H9 (cell line): ENCODE results near the gene NAIP. TPM values are rescaled to one million over a fixed set of nuclear protein-coding genes. Genes with fewer than 3 reads are reported as not detected.
"Not testable (repeated sequence)": the region's sequence is repeated elsewhere in the genome, so short reads cannot be mapped to it uniquely, and the experiment has no call there.

ENCODE experiments used
- DNase-seq: peaks from one replicate; pipeline ENCODE4 v3.0.0-alpha.2; 2017
- H2AFZ ChIP-seq: one replicate; pipeline ENCODE4 v1.6.1; 2013; ENCODE audit warnings: mild to moderate bottlenecking, low read length, control low read depth, moderate library complexity
- H2AK5ac ChIP-seq: 2 replicates; pipeline ENCODE4 v1.6.1; 2013; ENCODE audit warnings: low read length, control low read depth, mixed read lengths; ENCODE audit not compliant: insufficient read length
- H2BK120ac ChIP-seq: one replicate; pipeline ENCODE4 v1.6.1; 2013; ENCODE audit warnings: low read depth, mild to moderate bottlenecking, low read length, control low read depth, inconsistent platforms; ENCODE audit not compliant: poor library complexity, severe bottlenecking
- H2BK12ac ChIP-seq: 2 replicates; pipeline ENCODE4 v1.6.1; 2013; ENCODE audit warnings: low read length, control low read depth, mixed read lengths, low read depth; ENCODE audit not compliant: insufficient read length
- H2BK15ac ChIP-seq: 2 replicates; pipeline ENCODE4 v1.6.1; 2013; ENCODE audit warnings: low read depth, low read length, control low read depth
- H2BK20ac ChIP-seq: one replicate; pipeline ENCODE4 v1.6.1; 2013; ENCODE audit warnings: low read depth, mild to moderate bottlenecking, low read length, control low read depth, inconsistent platforms; ENCODE audit not compliant: poor library complexity, severe bottlenecking
- H2BK5ac ChIP-seq: 2 replicates; pipeline ENCODE4 v1.6.1; 2013; ENCODE audit warnings: low read length, control low read depth, mixed read lengths; ENCODE audit not compliant: insufficient read length
- H3K14ac ChIP-seq: 2 replicates; pipeline ENCODE4 v1.6.1; 2013; ENCODE audit warnings: low read length, control low read depth; ENCODE audit not compliant: insufficient read depth
- H3K18ac ChIP-seq: 2 replicates; pipeline ENCODE4 v1.6.1; 2013; ENCODE audit warnings: low read depth, mild to moderate bottlenecking, mixed read lengths, low read length, control low read depth; ENCODE audit not compliant: insufficient read length
- H3K23ac ChIP-seq: 2 replicates; pipeline ENCODE4 v1.6.1; 2013; ENCODE audit warnings: low read length, control low read depth, mixed read lengths, low read depth; ENCODE audit not compliant: insufficient read length
- H3K23me2 ChIP-seq: 2 replicates; pipeline ENCODE4 v1.6.1; 2013; ENCODE audit warnings: low read depth, mild to moderate bottlenecking, mixed read lengths, low read length, control low read depth; ENCODE audit not compliant: insufficient read length, poor library complexity, severe bottlenecking
- H3K27ac ChIP-seq: 2 replicates; pipeline ENCODE4 v1.5.1; 2013; ENCODE audit warnings: low read length, control low read depth, mixed read lengths, low read depth; ENCODE audit not compliant: insufficient read length
- H3K27me3 ChIP-seq: 2 replicates; pipeline ENCODE4 v1.6.1; 2013; ENCODE audit warnings: low read length, control low read depth, inconsistent platforms; ENCODE audit not compliant: insufficient read depth
- H3K4ac ChIP-seq: 2 replicates; pipeline ENCODE4 v1.6.1; 2013; ENCODE audit warnings: low read depth, mild to moderate bottlenecking, control low read depth, inconsistent platforms, low read length, moderate library complexity
- H3K4me1 ChIP-seq: 2 replicates; pipeline ENCODE4 v1.6.1; 2013; ENCODE audit warnings: low read length, control low read depth, inconsistent platforms; ENCODE audit not compliant: insufficient read depth
- H3K4me2 ChIP-seq: 2 replicates; pipeline ENCODE4 v1.6.1; 2013; ENCODE audit warnings: low read length, control low read depth, mixed read lengths; ENCODE audit not compliant: insufficient read length, insufficient read depth
- H3K56ac ChIP-seq: 2 replicates; pipeline ENCODE4 v1.6.1; 2013; ENCODE audit warnings: low read depth, mild to moderate bottlenecking, mixed read lengths, low read length, control low read depth; ENCODE audit not compliant: insufficient read length
- H3K79me1 ChIP-seq: 2 replicates; pipeline ENCODE4 v1.6.1; 2013; ENCODE audit warnings: low read depth, mild to moderate bottlenecking, moderate library complexity, low read length, control low read depth, inconsistent platforms; ENCODE audit not compliant: insufficient read depth, poor library complexity, severe bottlenecking
- H3K79me2 ChIP-seq: 2 replicates; pipeline ENCODE4 v1.6.1; 2013; ENCODE audit warnings: low read length, control low read depth, inconsistent platforms; ENCODE audit not compliant: insufficient read depth
- H3K9ac ChIP-seq: 2 replicates; pipeline ENCODE4 v1.6.1; 2013; ENCODE audit warnings: low read length, control low read depth, mixed read lengths; ENCODE audit not compliant: insufficient read length; ENCODE audit errors: extremely low read depth
- H3K9me3 ChIP-seq: one replicate; pipeline ENCODE4 v1.6.1; 2013; ENCODE audit warnings: low read depth, low read length, inconsistent platforms; ENCODE audit not compliant: control insufficient read depth
- H3T11ph ChIP-seq: one replicate; pipeline ENCODE4 v1.6.1; 2013; ENCODE audit warnings: mild to moderate bottlenecking, low read length, control low read depth, inconsistent platforms
- H4K20me1 ChIP-seq: one replicate; pipeline ENCODE4 v1.6.1; 2013; ENCODE audit not compliant: control insufficient read depth, insufficient read length, insufficient read depth
- H4K5ac ChIP-seq: 2 replicates; pipeline ENCODE4 v1.6.1; 2013; ENCODE audit warnings: low read depth, mild to moderate bottlenecking, mixed read lengths, low read length, control low read depth; ENCODE audit not compliant: insufficient read length
- H4K8ac ChIP-seq: replicated peaks from 2 replicates; pipeline ENCODE4 v1.6.1; 2013; ENCODE audit warnings: low read length, control low read depth, mixed read lengths, low read depth; ENCODE audit not compliant: insufficient read length
- H4K91ac ChIP-seq: 2 replicates; pipeline ENCODE4 v1.6.1; 2013; ENCODE audit warnings: low read depth, mild to moderate bottlenecking, moderate library complexity, mixed read lengths, low read length, control low read depth; ENCODE audit not compliant: insufficient read length
- H3K27ac Mint-ChIP-seq, 3 experiments: 2 replicates in 2 of 3; 3 replicates in 1 of 3; pipeline ENCODE4 v1.8.0; 2020 to 2021; ENCODE audit warnings: mixed read lengths in 3 of 3, mild to moderate bottlenecking in 1 of 3, moderate library complexity in 1 of 3
- H3K27me3 Mint-ChIP-seq: 2 replicates; pipeline ENCODE4 v1.8.0; 2021; ENCODE audit warnings: low read depth, mild to moderate bottlenecking, moderate library complexity, mixed read lengths
- H3K36me3 Mint-ChIP-seq, 3 experiments: 2 replicates in 2 of 3; 3 replicates in 1 of 3; pipeline ENCODE4 v1.8.0; 2020 to 2021; ENCODE audit warnings: low read depth in 3 of 3, mixed read lengths in 3 of 3; ENCODE audit not compliant: insufficient read depth in 1 of 3
- H3K4me1 Mint-ChIP-seq, 2 experiments: 2 replicates each; pipeline ENCODE4 v1.8.0; 2020; ENCODE audit warnings: mixed read lengths in 2 of 2
- H3K4me3 Mint-ChIP-seq, 2 experiments: 2 replicates in 1 of 2; 3 replicates in 1 of 2; pipeline ENCODE4 v1.8.0; 2020 to 2021; ENCODE audit warnings: mild to moderate bottlenecking in 2 of 2, mixed read lengths in 2 of 2, moderate library complexity in 1 of 2
- H3K9me3 Mint-ChIP-seq, 2 experiments: 2 replicates in 1 of 2; 3 replicates in 1 of 2; pipeline ENCODE4 v1.8.0; 2020; ENCODE audit warnings: mild to moderate bottlenecking in 2 of 2, mixed read lengths in 2 of 2, moderate library complexity in 1 of 2
- WGBS: extraction: QIAGEN DNeasy Blood & Tissue Kit; methylation state at CpG from one replicate; pipeline ENCODE4 v1.1.7; 2013; ENCODE audit warnings: missing lambda C conversion rate, low lambda C conversion rate, mixed read lengths; ENCODE audit not compliant: insufficient read length; ENCODE audit errors: extremely low coverage; 5-methylcytosine and 5-hydroxymethylcytosine counted together
- total RNA-seq: library from RNA; stranded (reverse); gene quantifications from 2 replicates; pipeline ENCODE4 v1.2.1, GENCODE V29; 2021

The NAIP gene
- total RNA-seq, 1 experiment from 2014 or later: 2.8 TPM

GRCh38 chr5:71018376-71019005 is 6.6 kb downstream of the NAIP start:
- H2BK20ac ChIP-seq, H4K91ac ChIP-seq, H3K4me1 ChIP-seq, H2BK12ac ChIP-seq, H3K79me2 ChIP-seq, H3K4me3 Mint-ChIP-seq, H3K23me2 ChIP-seq, H3K9ac ChIP-seq, H3K23ac ChIP-seq, H3K27ac ChIP-seq, H3K79me1 ChIP-seq, H3K9me3 ChIP-seq, H3K4ac ChIP-seq, H2AK5ac ChIP-seq, H3K18ac ChIP-seq, H2BK5ac ChIP-seq, H3K4me1 Mint-ChIP-seq, H2AFZ ChIP-seq, H2BK120ac ChIP-seq, H3K36me3 Mint-ChIP-seq, H4K20me1 ChIP-seq, H2BK15ac ChIP-seq, H4K5ac ChIP-seq, H3K27me3 ChIP-seq, H3K27me3 Mint-ChIP-seq, H3K4me2 ChIP-seq, H3K56ac ChIP-seq, H3K14ac ChIP-seq, H3K27ac Mint-ChIP-seq, H4K8ac ChIP-seq, H3T11ph ChIP-seq, H3K9me3 Mint-ChIP-seq, DNase-seq: not testable (repeated sequence)
- WGBS: no CpG with 5 or more reads among the region's 6 CpGs
